ENCODE data around the gene LHX8.
"Not testable (repeated sequence)": the region's sequence is repeated elsewhere in the genome, so short reads cannot be mapped to it uniquely, and the experiment has no call there.

Gene LHX8

GRCh38 chr1:75099581-75099980 is 34.6 kb upstream of the LHX8 start:
- Histone ChIP-seq H3K27me3 (no peaks in the 10 kb centered on the region), H3K9me3 (no peaks in the 10 kb centered on the region), H3K36me3 (no peaks in the 10 kb centered on the region), H3K27ac (no peak overlapping the region), H3K4me3 (no peak overlapping the region), H3K4me1 (no peaks in the 10 kb centered on the region)
- no peak for DNase-seq
- no peak for TF ChIP-seq CTCF (IDR thresholded peaks at IDR 0.05)
- intact Hi-C loops (cut with DNase I; ENCODE audit: low total_unique reads): loop anchor here (5.0 kb wide), 1 partner anchor 1482 kb away; no protein-coding TSS in a partner anchor

GRCh38 chr1:75100481-75101092 is 33.6 kb upstream of the LHX8 start:
- H3K4me3 ChIP-seq: no peak overlapping the region
- intact Hi-C loops (cut with DNase I; ENCODE audit: low total_unique reads): no loop called here
- no peak for DNase-seq
- no peak for TF ChIP-seq CTCF (IDR thresholded peaks at IDR 0.05)
- no peak overlapping the region for H3K27ac ChIP-seq
- no peaks in the 10 kb centered on the region for H3K9me3 ChIP-seq
- H3K4me1 ChIP-seq: no peaks in the 10 kb centered on the region
- H3K27me3 ChIP-seq: no peaks in the 10 kb centered on the region
- H3K36me3 ChIP-seq: no peaks in the 10 kb centered on the region

- H3K4me3 ChIP-seq; DNase-seq; H3K9me3 ChIP-seq; intact Hi-C loops (cut with DNase I; ENCODE audit: low total_unique reads); H3K27ac ChIP-seq; H3K27me3 ChIP-seq; H3K36me3 ChIP-seq; H3K4me1 ChIP-seq: not testable (repeated sequence)
Observed at GRCh38 chr1:75112362-75112951, 21.7 kb upstream of the LHX8 start.

GRCh38 chr1:75115654-75116053 is 18.5 kb upstream of the LHX8 start:
- no peaks in the 10 kb centered on the region for H3K36me3 ChIP-seq
- no peak overlapping the region for H3K4me3 ChIP-seq
- H3K27me3 ChIP-seq: no peaks in the 10 kb centered on the region
- no peaks in the 10 kb centered on the region for H3K9me3 ChIP-seq
- TF ChIP-seq CTCF (IDR thresholded peaks at IDR 0.05): no peak
- H3K27ac ChIP-seq: no peak overlapping the region
- DNase-seq: no peak
- intact Hi-C loops (cut with DNase I; ENCODE audit: low total_unique reads): no loop called here
- H3K4me1 ChIP-seq: no peaks in the 10 kb centered on the region

GRCh38 chr1:75123756-75124155 is 10.4 kb upstream of the LHX8 start:
- peaks cover 0 to 42% of the 10 kb centered on the region in 2 donors for H3K27me3 ChIP-seq
- no peak for DNase-seq
- H3K27ac ChIP-seq: no peak overlapping the region
- no peak for TF ChIP-seq CTCF (IDR thresholded peaks at IDR 0.05)
- no peaks in the 10 kb centered on the region for H3K4me1 ChIP-seq
- H3K4me3 ChIP-seq: no peak overlapping the region
- intact Hi-C loops (cut with DNase I; ENCODE audit: low total_unique reads): no loop called here
- H3K36me3 ChIP-seq: no peaks in the 10 kb centered on the region
- H3K9me3 ChIP-seq: no peaks in the 10 kb centered on the region

GRCh38 chr1:75124510-75124909 is 9.7 kb upstream of the LHX8 start:
- no peak for DNase-seq
- peaks cover 0 to 48% of the 10 kb centered on the region in 2 donors for H3K27me3 ChIP-seq

More at GRCh38 chr1:75124510-75124909, 9.7 kb upstream of the LHX8 start:
- no peaks in the 10 kb centered on the region for H3K4me1 ChIP-seq
- TF ChIP-seq CTCF (IDR thresholded peaks at IDR 0.05): no peak
- H3K9me3 ChIP-seq: no peaks in the 10 kb centered on the region
- intact Hi-C loops (cut with DNase I; ENCODE audit: low total_unique reads): no loop called here
- no peak overlapping the region for H3K27ac ChIP-seq
- H3K36me3 ChIP-seq: no peaks in the 10 kb centered on the region
- H3K4me3 ChIP-seq: no peak overlapping the region
